Inferior parietal cortex (tissue), 1 donor: Measurements from ENCODE around the gene SESN2.

Experiments
- DNase-seq: peaks from one replicate; pipeline ENCODE4 v3.0.0-alpha.2; 2016; ENCODE audit errors: extremely low spot score

Gene SESN2

DNA sequence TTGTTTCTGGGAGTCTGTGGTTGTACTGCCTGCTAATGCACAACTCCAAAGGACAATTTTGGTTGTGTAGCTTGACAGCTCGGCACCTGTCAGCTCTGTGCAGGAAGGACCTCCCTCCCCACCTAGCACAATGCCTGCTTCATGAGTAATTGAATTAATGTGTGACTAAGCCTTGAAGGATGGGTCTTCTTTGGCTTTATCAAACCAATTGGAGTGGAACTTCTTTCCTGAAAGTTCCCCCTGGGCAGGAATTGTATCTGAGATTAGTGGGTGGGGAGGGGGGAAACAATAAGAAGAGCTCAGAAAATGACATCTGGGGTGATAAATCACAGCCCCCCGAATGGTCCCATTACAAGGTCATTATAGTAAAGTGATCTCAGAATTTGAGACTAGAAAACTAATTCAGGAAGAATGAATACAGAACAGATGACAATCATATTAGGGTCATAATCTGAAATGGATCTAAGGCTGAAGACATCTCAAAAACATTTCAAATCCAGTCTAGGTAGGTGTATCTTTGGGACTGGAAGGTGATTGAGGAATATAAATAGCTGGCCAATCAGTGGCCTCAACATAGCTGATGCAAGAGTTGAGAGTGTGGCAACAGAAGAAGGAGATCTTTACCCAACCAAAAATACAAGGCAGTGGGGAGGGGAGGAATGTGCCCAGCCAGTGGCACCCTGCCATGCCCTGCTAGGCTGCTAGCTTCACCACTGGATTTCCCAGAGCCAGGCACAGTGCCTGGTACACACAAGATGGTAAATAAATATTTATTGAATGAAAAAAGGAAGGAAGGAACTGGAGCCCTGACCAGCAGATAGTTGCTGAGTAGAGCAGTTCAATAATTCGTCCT is 10.1 kb upstream of the SESN2 start:
- no peak for DNase-seq

- no peak for DNase-seq
These were observed 9.4 kb upstream of the SESN2 start for GRCh38 chr1:28249866-28250295.

DNA sequence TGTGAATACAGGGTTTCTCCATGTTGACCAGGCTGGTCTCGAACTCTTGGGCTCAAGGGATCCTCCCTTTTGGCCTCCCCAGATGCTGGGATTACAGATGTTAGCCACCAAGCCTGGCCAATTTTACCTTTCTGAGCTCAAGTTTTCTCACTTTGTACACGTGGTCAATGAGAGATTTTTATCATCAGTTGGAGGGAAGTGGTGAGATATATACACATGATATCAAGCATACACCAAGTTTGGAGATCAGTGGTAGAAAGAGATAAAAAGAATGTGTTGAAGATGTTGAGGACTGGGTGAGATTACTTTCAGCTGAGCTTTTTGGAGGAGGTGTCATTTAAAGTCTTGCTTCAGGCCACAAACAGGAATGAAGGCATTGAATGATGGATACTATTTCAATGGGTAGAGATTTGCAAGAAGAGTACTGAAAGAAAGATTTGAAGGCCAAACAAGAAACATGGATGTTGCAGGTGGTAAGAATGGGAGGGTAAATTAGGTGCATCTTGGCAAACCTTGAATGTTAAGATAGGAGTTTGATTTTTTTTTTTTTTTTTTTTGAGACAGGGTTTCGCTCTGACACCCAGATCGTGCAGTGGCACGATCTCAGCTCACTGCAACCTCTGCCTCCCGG is 3.0 kb upstream of the SESN2 start:
- no peak for DNase-seq

DNA sequence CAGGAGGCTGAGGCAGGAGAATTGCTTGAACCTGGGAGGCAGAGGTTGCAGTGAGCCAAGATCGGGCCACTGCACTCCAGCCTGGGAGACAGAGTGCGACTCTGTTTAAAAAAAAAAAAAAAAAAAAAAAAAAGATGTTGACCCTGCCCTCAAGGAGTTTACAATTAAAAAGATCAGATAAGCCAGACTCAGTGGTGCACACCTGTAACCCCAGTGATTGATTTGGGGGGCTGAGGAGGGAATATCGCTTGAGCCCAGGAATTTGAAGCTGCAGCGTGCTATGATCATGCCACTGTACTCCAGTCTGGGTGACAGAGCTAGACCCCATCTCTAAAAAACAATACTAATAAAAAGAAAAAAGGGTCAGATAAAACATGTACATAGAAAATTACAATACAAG is 1.6 kb upstream of the SESN2 start:
- no peak for DNase-seq

DNA sequence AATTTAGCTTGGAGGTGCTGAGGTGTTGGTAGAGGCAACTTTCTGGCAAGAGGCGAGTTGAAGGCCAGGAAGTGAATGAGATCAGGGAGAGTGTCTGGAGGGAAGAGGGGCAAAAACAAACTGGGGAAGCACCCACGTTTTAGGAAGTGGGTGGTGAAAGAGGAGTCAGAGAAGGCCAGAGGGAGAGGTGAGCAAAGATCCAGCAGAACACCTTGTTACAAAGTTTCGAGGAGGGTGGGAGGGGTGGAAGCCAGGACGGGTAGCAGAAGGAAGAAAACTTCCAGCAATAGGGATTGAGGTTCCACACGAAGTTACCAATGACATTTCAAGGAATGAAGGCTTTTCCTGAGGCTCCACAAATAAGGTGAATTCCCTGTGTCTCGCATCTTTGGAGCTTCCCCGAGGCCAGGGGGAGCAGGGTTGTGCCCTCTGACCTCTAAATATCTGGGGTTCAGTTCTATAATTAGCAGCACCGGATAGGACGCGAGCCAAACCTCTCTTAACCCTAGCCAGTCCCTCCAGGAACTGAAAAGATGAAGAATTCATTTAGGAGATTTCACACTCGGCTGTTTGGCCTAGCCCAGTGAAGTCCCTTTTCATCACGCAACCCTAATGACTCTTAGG is 578 bp upstream of the SESN2 start:
- DNase-seq, result no peak

DNA sequence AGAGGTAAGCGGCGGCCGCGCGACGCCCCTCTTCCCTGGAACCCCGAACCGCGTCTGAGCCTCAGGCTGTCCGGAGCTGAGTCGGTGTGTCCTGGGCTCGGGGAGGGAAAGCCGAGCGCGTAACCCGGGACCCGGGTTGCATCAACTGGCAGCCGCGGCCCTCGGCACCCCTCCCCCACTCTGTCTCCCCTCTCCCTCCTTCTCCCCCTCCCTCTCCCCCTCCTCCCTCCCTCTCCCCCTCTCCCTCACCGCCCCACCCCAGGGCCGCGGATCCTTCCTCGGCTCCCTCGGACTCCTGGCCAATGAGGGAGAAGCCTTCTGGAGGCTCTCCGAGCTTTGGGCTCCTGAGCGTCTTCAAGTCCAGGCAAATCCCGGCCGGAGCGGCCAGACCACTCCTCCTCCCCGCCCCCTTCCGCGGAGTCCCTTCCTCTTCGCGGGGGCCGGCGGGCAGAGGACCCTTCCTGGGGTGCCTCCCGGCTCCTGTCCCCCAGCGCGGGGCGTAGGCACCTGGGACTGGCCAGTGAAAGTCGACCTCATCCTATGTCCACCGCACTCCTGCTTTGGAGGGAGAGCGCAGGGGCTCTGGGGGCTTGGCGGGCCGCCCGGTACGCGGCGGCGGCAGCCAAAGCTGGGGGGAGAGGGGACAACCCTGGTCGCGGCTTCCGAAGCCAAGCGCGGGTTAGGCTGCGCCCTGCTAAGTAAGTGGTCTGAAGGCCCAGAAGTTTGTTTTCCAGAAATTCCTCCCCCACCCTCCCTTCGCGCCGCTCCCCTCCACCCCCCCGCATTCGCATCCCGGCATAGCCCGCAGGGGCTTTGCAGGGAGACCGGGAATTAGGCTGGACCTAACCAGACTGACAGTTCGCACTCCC is 850 bp downstream of the SESN2 start:
- DNase-seq, result peak; percentile 15

GRCh38 chr1:28260803-28261174 is 1.5 kb downstream of the SESN2 start:
- DNase-seq, result no peak

- DNase-seq, result no peak
These were observed 5.6 kb downstream of the SESN2 start for GRCh38 chr1:28264897-28265296.

DNA sequence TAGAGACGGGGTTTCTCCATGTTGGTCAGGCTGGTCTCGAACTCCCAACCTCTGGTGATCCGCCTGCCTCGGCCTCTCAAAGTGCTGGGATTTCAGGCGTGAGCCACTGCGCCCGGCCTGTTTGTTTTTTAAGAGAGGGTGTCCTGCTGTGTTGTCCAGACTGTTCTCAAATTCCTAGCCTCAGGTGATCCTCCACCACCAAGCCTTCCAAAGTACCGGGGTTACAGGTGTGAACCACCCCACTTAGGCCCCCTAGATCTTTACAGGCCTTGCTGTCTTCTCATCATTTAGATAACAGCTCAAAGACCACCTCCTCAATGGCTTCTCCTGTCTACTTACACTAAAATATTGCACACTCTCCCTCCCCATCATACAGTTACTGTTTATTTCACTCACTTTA is 6.3 kb downstream of the SESN2 start:
- DNase-seq, result no peak

- peak; percentile 10 for DNase-seq
These were observed 7.6 kb downstream of the SESN2 start for GRCh38 chr1:28266920-28267322.

GRCh38 chr1:28267633-28268032 is 8.3 kb downstream of the SESN2 start:
- no peak for DNase-seq

DNA sequence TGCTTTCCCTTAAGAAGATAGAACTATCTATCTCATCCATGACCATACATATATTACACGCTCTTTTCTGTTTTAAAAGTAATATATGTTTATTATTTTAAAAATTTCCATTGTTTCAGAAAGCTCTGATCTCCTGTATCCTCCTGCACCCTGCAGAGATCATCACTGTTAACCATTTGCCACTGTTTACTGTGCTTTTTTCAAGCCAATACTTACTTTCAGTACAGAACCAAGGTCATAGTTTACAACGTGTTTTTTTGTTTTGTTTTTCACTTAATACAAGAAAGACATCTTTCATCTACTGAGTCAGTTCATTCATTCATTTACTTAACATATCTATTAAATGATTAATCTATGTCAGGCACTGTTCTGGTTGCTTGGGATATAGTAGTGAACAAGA is 10.2 kb downstream of the SESN2 start:
- no peak for DNase-seq

GRCh38 chr1:28272215-28272852 is 13.0 kb downstream of the SESN2 start:
- DNase-seq, result no peak

DNA sequence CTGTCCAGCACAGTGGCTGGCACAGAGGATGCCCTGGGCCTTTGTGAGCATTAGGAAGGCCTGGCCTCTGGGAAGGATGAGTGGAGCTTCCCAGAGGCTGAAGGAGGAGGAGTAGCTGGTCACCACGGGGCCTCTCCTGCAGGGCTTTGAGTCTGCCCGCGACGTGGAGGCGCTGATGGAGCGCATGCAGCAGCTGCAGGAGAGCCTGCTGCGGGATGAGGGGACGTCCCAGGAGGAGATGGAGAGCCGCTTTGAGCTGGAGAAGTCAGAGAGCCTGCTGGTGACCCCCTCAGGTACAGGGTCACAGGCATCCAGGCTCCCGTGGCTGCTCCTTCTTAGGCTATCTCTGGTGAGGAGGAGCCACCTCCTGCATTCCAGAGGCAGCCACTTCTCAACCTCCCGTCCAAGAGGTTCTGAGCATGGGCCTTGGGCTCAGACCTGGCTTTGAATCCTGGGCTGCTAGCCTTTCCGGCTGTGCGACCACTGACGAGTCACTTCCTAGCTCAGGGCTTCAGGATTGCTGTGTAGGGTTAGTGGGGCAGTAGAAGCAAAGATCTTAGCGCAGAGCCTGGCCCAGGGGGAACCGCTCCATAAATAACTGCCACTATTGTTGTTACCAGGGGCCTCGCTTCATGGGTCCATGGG is 14.0 kb downstream of the SESN2 start:
- no peak for DNase-seq

- no peak for DNase-seq
These were observed 19.4 kb downstream of the SESN2 start for GRCh38 chr1:28278763-28279162.

- no peak for DNase-seq
These were observed 20.4 kb downstream of the SESN2 start for GRCh38 chr1:28279721-28280120.

DNA sequence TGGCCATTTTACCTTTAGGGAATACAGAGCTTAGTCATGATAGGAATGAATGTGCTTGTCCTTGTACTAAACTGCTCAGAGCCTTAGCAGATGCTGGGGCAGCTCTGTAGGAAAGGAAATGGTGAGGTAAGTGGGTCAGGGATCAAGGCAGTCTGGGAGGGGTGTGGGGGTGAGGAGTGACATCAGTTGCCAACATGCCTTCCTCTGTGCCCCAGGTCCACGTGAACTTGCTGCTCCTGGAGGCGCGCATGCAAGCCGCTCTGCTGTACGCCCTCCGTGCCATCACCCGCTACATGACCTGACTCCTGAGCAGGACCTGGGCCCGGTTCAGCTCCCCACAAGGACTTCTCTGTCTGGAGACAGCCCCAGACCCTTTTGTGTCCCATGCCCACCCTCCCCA is 21.2 kb downstream of the SESN2 start:
- DNase-seq, result no peak

DNA sequence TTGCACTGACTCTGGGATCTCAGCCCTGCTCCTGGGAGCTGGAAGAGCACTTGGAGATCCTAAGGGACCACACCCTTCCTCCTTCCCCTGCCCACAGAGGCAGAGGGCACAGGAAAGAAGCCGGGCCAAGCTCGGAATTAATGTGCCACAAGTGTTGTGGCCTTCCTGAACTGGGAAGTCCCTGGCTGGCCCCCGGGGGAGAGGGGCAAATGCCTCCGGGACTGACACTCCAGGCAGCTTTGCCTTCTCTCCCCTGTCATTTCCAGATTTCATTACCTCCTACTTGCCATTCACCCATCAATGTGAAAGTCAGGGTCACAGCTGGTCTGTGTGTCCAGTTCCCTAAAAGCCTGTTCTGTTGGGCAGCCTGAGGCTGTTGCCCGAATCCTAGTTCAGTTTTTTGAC is 21.7 kb downstream of the SESN2 start:
- no peak for DNase-seq

DNA sequence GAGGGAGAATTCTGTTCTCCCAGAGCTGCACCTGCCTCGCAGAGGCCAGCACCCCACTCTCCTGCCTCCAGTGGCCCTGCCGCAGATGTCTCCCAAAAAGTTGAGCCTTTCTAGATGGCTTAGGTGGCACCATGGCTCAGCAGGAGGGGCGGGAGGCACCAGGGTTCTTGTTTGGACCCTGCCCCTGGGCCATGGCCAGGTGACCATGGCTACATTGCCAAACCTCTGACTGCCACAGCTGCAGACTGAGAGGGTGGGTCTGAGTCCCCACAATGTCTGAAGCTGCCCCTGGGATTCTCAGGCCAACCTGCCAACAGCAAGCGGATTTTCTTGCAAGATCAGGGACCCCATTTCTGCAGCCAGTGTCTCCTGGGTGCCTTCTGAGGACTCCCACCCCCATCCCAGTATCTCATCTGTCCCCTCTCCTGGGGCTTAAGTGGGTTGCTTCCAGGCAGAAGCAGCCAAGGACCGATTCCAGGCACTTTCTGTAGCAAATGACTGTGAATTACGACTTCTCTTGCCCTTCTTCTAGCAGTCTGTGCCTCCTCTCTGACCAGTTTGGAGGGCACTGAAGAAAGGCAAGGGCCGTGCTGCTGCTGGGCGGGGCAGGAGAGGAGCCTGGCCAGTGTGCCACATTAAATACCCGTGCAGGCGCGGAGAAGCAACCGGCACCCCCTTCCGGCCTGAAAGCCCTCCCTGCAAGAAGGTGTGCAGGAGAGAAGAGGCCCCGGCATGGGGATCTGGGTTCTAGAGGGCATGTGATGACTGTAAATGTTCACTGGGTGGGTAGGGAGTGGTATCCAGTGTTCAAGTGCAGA is 22.5 kb downstream of the SESN2 start:
- DNase-seq, result no peak
